Middle frontal gyrus (tissue), 1 donor: ENCODE data around the gene ERG28.
"Not testable (repeated sequence)": the region's sequence is repeated elsewhere in the genome, so short reads cannot be mapped to it uniquely, and the experiment has no call there.

ENCODE experiments used
- DNase-seq: peaks from one replicate; pipeline ENCODE4 v3.0.0-alpha.2; 2015; ENCODE audit warnings: low spot score; ENCODE audit errors: extremely low spot score

ERG28 gene

GRCh38 chr14:75626863-75627262 is 33.8 kb downstream of the ERG28 start:
- no peak for DNase-seq

- no peak for DNase-seq
Observed at GRCh38 chr14:75626396-75626795, 34.3 kb downstream of the ERG28 start.

GRCh38 chr14:75625034-75625433 is 35.6 kb downstream of the ERG28 start:
- no peak for DNase-seq

GRCh38 chr14:75619548-75619947 is 41.1 kb downstream of the ERG28 start:
- DNase-seq = no peak

- no peak for DNase-seq
Observed at GRCh38 chr14:75615200-75615599, 45.5 kb downstream of the ERG28 start.

DNA sequence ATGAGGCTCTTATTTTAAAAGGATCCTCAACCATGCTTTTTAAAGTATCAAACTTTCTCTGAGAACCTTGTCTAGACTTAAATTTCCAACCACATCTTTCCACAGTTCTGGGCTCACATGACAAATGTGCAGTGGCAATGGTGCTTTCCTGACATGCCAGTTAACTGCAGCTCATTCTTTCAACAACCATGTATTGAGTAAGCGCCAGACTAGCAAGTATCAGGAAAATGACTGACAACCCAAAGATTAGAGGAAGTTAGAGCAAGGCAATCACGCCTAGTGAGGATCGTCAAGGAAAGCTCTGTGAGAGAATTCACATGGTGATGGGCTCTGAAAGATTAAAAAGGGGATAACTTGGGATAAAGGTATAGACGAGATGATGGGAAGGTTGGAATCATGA is 46.5 kb downstream of the ERG28 start:
- DNase-seq = no peak

GRCh38 chr14:75612157-75612556 is 48.5 kb downstream of the ERG28 start:
- DNase-seq = no peak

DNA sequence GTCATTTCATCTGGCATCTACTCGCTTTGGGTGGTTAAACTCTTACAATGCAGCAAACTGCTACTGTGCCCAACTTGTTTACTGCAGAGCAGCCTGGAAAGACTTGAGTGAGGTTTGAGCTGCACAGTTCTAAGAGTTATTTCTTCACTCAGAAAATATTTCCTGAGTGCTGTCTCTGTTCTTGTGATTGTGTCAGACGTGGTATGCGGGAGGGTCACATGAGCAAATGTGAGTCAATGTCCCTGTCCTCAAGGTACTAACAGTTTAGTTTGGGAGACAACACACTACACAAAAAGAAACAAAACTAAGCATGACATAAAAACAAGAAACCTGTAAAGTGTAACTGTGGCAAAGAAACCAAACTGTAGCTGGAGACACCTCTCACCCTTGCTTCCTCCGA is 49.8 kb downstream of the ERG28 start:
- no peak for DNase-seq

DNA sequence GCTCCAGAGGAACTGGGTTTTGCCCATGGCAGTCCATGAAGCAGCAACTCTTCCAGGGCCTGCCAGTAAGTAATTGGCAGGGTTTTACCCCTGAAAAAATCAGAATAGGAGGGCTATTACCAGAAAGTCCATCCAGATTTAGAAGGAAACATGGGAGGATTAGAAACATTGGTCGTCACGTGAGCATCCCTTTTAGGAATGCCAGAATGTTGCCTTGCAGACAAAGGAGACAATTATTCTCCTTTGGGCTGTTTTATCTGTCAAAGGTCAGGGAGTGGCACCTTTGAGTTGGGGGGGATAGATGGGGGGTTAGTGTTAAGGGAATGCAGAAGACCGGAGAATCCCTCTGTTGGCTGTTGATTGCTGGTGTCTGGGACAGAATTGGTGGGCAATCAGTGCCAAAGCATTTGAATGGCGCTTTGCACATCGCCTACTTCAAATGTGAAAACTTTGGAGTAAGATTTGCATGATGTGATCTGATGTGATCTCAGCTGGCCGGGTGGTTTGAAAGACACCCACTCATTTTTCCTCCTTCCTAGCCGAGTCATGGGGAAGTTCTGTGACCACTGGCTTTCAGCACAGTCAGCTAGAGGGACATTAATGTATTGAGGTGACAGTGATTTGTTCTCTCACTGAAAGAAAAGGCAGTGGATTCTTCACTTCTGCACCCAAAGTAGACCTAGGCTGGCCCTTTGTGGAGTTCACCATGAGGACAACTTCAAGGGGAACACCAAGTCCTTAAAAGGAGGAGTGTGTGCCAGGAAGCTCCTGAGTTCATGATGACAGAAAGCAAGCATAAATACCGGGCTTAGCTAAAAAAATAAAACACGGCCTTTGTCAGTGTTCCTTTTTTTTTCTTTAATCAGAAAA is 50.8 kb downstream of the ERG28 start:
- no peak for DNase-seq

- DNase-seq = no peak
Observed at GRCh38 chr14:75609116-75609515, 51.6 kb downstream of the ERG28 start.

GRCh38 chr14:75607842-75608640 is 52.6 kb downstream of the ERG28 start:
- DNase-seq = no peak

DNA sequence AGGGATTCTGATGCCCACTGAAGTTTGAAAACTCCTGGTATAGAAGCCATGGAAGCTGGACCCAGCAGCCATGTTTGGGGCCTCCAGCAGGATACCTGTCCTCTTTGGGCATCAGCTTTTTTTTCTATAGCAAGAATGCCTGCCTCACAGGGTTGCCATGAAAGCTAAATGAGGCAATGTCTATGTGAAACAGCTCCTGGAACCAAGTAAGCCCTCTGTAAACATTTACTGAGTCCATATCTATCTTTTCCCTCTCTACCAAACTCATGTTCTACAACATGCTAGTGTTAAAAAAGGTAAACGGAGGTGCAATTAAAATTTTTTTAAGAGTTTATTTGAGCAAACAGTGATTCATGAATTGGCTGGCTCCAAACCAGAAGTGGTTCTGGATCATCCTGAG is 53.6 kb downstream of the ERG28 start:
- no peak for DNase-seq

GRCh38 chr14:75605916-75606315 is 54.8 kb downstream of the ERG28 start:
- DNase-seq = no peak

GRCh38 chr14:75604979-75605851 is 55.5 kb downstream of the ERG28 start:
- DNase-seq = no peak

DNA sequence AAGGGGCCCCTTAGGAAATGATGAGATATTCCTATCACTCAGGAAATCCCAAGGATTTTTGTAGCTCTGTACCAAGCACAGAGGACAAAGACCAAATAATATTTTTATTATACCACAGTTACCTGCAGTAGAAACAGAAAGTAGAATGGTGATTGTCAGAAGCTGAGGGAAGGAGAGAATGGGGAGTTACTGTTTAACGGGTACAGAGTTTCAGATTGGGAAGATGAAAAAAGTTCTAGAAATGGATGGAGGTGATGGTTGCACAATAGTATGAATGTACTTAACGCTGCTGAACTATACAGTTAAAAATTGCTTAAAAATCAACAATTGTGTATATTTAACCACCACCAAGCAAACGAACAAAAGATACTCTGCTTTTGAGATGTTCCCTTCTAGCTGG is 58.2 kb downstream of the ERG28 start:
- no peak for DNase-seq

DNA sequence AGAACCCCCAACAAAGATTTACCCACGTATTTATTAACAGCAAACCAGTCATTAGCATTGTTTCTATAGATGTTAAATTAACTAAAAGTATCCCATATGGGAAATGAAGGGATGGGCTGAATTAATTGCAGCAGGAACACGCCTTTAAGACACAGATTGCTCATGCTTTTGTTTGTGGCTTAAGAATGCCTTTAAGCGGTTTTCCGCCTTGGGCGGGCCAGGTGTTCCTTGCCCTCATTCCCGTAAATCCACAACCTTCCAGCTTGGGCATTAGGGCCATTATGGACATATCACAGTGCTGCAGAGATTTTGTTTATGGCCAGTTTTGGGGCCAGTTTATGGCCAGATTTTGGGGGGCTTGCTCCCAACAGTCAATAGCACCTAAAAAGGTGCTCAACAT is 59.6 kb downstream of the ERG28 start:
- not testable (repeated sequence) for DNase-seq

DNA sequence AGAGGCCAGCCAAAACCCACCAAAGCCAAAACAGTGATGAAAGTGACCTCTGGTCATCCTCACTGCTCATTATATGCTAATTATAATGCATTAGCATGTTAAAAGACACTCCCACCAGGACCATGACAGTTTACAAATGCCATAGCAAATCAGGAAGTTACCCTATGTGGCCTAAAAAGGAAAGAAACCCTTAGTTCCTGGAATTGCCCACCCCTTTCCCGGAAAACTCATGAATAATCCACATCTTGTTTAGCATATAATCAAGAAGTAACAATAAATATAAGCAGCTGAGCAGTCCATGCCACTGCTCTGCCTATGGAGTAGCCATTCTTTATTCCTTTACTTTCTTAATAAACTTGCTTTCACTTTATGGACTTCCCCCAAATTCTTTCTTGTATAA is 60.6 kb downstream of the ERG28 start:
- not testable (repeated sequence) for DNase-seq
